Stimulated activated memory B cell treated with anti-CD40 and anti-IgM and Interleukin-4, amounts not matched to agents 10 μg/mL and 1 μg/mL and 100 μg/mL, for 72 hours (primary cell): ENCODE results near the gene LTA.
"Not testable (repeated sequence)": the region's sequence is repeated elsewhere in the genome, so short reads cannot be mapped to it uniquely, and the experiment has no call there.

ENCODE experiments used
- ATAC-seq: fragments of 150-1000 bp; cut with Tn5 transposase; 2 replicates; pipeline ENCODE4 v1.10.0; 2021
- H3K27ac Mint-ChIP-seq: one replicate; pipeline ENCODE4 v1.8.0; 2022; ENCODE audit warnings: mild to moderate bottlenecking, mixed read lengths
- H3K27me3 Mint-ChIP-seq: one replicate; pipeline ENCODE4 v1.8.0; 2022; ENCODE audit warnings: mixed read lengths
- H3K36me3 Mint-ChIP-seq: one replicate; pipeline ENCODE4 v1.8.0; 2022; ENCODE audit warnings: mixed read lengths
- H3K4me1 Mint-ChIP-seq: one replicate; pipeline ENCODE4 v1.8.0; 2022; ENCODE audit warnings: mixed read lengths
- H3K4me3 Mint-ChIP-seq: one replicate; pipeline ENCODE4 v1.8.0; 2022; ENCODE audit warnings: mild to moderate bottlenecking, moderate library complexity, mixed read lengths
- H3K9me3 Mint-ChIP-seq: one replicate; pipeline ENCODE4 v1.8.0; 2022; ENCODE audit warnings: mixed read lengths

LTA gene

GRCh38 chr6:31535538-31536324 lies 36.4 kb upstream of the LTA start:
- Mint-ChIP-seq H3K27me3 (no peaks in the 10 kb centered on the region), H3K4me1 (peaks cover 40% of the 10 kb centered on the region), H3K9me3 (no peaks in the 10 kb centered on the region), H3K36me3 (peaks cover 77% of the 10 kb centered on the region), H3K27ac (no peak overlapping the region), H3K4me3 (no peak overlapping the region)
- ATAC-seq: no peak

GRCh38 chr6:31538805-31539400 lies 33.2 kb upstream of the LTA start:
- H3K9me3 Mint-ChIP-seq: no peaks in the 10 kb centered on the region
- peak overlapping the region; percentile 48 for H3K4me3 Mint-ChIP-seq
- peaks cover 38% of the 10 kb centered on the region for H3K4me1 Mint-ChIP-seq
- H3K27ac Mint-ChIP-seq: peak overlapping the region; percentile 92
- no peak for ATAC-seq
- no peaks in the 10 kb centered on the region for H3K27me3 Mint-ChIP-seq
- H3K36me3 Mint-ChIP-seq: peaks cover 67% of the 10 kb centered on the region

GRCh38 chr6:31540640-31541039 lies 31.4 kb upstream of the LTA start:
- H3K4me1 Mint-ChIP-seq: peaks cover 38% of the 10 kb centered on the region
- H3K36me3 Mint-ChIP-seq: peaks cover 51% of the 10 kb centered on the region
- peak overlapping the region; percentile 92 for H3K27ac Mint-ChIP-seq
- no peak for ATAC-seq
- H3K27me3 Mint-ChIP-seq: no peaks in the 10 kb centered on the region
- peak overlapping the region; percentile 84 for H3K4me3 Mint-ChIP-seq
- no peaks in the 10 kb centered on the region for H3K9me3 Mint-ChIP-seq

GRCh38 chr6:31541059-31541657 lies 30.9 kb upstream of the LTA start:
- peaks cover 38% of the 10 kb centered on the region for H3K4me1 Mint-ChIP-seq
- H3K4me3 Mint-ChIP-seq: peak overlapping the region; percentile 84
- peaks cover 46% of the 10 kb centered on the region for H3K36me3 Mint-ChIP-seq
- H3K27ac Mint-ChIP-seq: peak overlapping the region; percentile 92
- peak; percentile 46 for ATAC-seq
- H3K27me3 Mint-ChIP-seq: no peaks in the 10 kb centered on the region
- H3K9me3 Mint-ChIP-seq: no peaks in the 10 kb centered on the region

GRCh38 chr6:31541658-31542521 lies 30.2 kb upstream of the LTA start, which contains the start of gene DDX39B:
TSS of gene DDX39B (minus strand) at chr6:31542003. CDS start at chr6:31540532, 1,471 bp downstream.
- H3K4me1 Mint-ChIP-seq: peaks cover 45% of the 10 kb centered on the region
- no peaks in the 10 kb centered on the region for H3K9me3 Mint-ChIP-seq
- ATAC-seq: peak; percentile 91
- no peaks in the 10 kb centered on the region for H3K27me3 Mint-ChIP-seq
- peak within 1 kb of the TSS; percentile 84 for H3K4me3 Mint-ChIP-seq
- H3K36me3 Mint-ChIP-seq: peaks cover 40% of the 10 kb centered on the region
- H3K27ac Mint-ChIP-seq: peak within 1 kb of the TSS; percentile 92

- no peaks in the 10 kb centered on the region for H3K27me3 Mint-ChIP-seq
- no peak overlapping the region for H3K27ac Mint-ChIP-seq
- H3K36me3 Mint-ChIP-seq: peaks cover 30% of the 10 kb centered on the region
- no peak for ATAC-seq
- H3K4me3 Mint-ChIP-seq: no peak overlapping the region
- no peaks in the 10 kb centered on the region for H3K9me3 Mint-ChIP-seq
- H3K4me1 Mint-ChIP-seq: peaks cover 49% of the 10 kb centered on the region
Measured at GRCh38 chr6:31543639-31544038, 28.4 kb upstream of the LTA start.

GRCh38 chr6:31544676-31545075 lies 27.4 kb upstream of the LTA start:
- peaks cover 19% of the 10 kb centered on the region for H3K36me3 Mint-ChIP-seq
- H3K4me1 Mint-ChIP-seq: peaks cover 47% of the 10 kb centered on the region
- ATAC-seq: no peak
- H3K4me3 Mint-ChIP-seq: no peak overlapping the region
- H3K27ac Mint-ChIP-seq: no peak overlapping the region
- no peaks in the 10 kb centered on the region for H3K9me3 Mint-ChIP-seq
- no peaks in the 10 kb centered on the region for H3K27me3 Mint-ChIP-seq

- no peaks in the 10 kb centered on the region for H3K27me3 Mint-ChIP-seq
- no peak for ATAC-seq
- no peaks in the 10 kb centered on the region for H3K9me3 Mint-ChIP-seq
- H3K27ac Mint-ChIP-seq: no peak overlapping the region
- H3K36me3 Mint-ChIP-seq: peaks cover 13% of the 10 kb centered on the region
- H3K4me3 Mint-ChIP-seq: no peak overlapping the region
- H3K4me1 Mint-ChIP-seq: peaks cover 41% of the 10 kb centered on the region
Measured at GRCh38 chr6:31545291-31545690, 26.8 kb upstream of the LTA start.

GRCh38 chr6:31546339-31546957 lies 25.6 kb upstream of the LTA start, which contains the start of gene ATP6V1G2:
TSS of gene ATP6V1G2 (minus strand) at chr6:31546608. CDS start at chr6:31546559, 49 bp downstream.
- H3K27me3 Mint-ChIP-seq: no peaks in the 10 kb centered on the region
- peaks cover 8% of the 10 kb centered on the region for H3K36me3 Mint-ChIP-seq
- peak within 1 kb of the TSS; percentile 66 for H3K27ac Mint-ChIP-seq
- peaks cover 37% of the 10 kb centered on the region for H3K4me1 Mint-ChIP-seq
- peak within 1 kb of the TSS; percentile 88 for H3K4me3 Mint-ChIP-seq
- no peaks in the 10 kb centered on the region for H3K9me3 Mint-ChIP-seq
- peak; percentile 79 for ATAC-seq

GRCh38 chr6:31546958-31547726 lies 24.9 kb upstream of the LTA start, which contains the start of gene NFKBIL1:
TSS of gene NFKBIL1 (plus strand) at chr6:31547608. CDS start at chr6:31547695, 87 bp downstream.
- H3K4me3 Mint-ChIP-seq: peak within 1 kb of the TSS; percentile 88
- H3K4me1 Mint-ChIP-seq: peaks cover 44% of the 10 kb centered on the region
- no peaks in the 10 kb centered on the region for H3K9me3 Mint-ChIP-seq
- peak within 1 kb of the TSS; percentile 66 for H3K27ac Mint-ChIP-seq
- no peaks in the 10 kb centered on the region for H3K27me3 Mint-ChIP-seq
- ATAC-seq: peak; percentile 94
- peaks cover 7% of the 10 kb centered on the region for H3K36me3 Mint-ChIP-seq

GRCh38 chr6:31547727-31548543 lies 24.2 kb upstream of the LTA start:
- Mint-ChIP-seq H3K27ac (peak overlapping the region; percentile 66), H3K9me3 (no peaks in the 10 kb centered on the region), H3K36me3 (peaks cover 7% of the 10 kb centered on the region), H3K4me3 (peak overlapping the region; percentile 88), H3K27me3 (no peaks in the 10 kb centered on the region), H3K4me1 (peaks cover 46% of the 10 kb centered on the region)
- ATAC-seq: no peak

- Mint-ChIP-seq H3K27ac (peak overlapping the region; percentile 66), H3K4me1 (peaks cover 46% of the 10 kb centered on the region), H3K4me3 (peak overlapping the region; percentile 88), H3K36me3 (peaks cover 7% of the 10 kb centered on the region), H3K27me3 (no peaks in the 10 kb centered on the region), H3K9me3 (no peaks in the 10 kb centered on the region)
- no peak for ATAC-seq
Measured at GRCh38 chr6:31548544-31548873, 23.6 kb upstream of the LTA start.

GRCh38 chr6:31551371-31551770 lies 20.7 kb upstream of the LTA start:
- not testable (repeated sequence) for H3K27me3 Mint-ChIP-seq, H3K9me3 Mint-ChIP-seq, H3K36me3 Mint-ChIP-seq
- Mint-ChIP-seq H3K4me3 (peak overlapping the region; percentile 61), H3K4me1 (peaks cover 60% of the 10 kb centered on the region), H3K27ac (peak overlapping the region; percentile 73)
- ATAC-seq: peak; percentile 39
